Measurements from ENCODE around the gene BEX4. TPM values are rescaled to one million over a fixed set of nuclear protein-coding genes. Genes with fewer than 3 reads are reported as not detected.

The BEX4 gene
- total and polyA plus RNA-seq, 2 of the 8 experiments (the other 6 are each of a cell fraction or from before 2014, with no cell fraction given): 27.2 to 45.1 TPM

DNA sequence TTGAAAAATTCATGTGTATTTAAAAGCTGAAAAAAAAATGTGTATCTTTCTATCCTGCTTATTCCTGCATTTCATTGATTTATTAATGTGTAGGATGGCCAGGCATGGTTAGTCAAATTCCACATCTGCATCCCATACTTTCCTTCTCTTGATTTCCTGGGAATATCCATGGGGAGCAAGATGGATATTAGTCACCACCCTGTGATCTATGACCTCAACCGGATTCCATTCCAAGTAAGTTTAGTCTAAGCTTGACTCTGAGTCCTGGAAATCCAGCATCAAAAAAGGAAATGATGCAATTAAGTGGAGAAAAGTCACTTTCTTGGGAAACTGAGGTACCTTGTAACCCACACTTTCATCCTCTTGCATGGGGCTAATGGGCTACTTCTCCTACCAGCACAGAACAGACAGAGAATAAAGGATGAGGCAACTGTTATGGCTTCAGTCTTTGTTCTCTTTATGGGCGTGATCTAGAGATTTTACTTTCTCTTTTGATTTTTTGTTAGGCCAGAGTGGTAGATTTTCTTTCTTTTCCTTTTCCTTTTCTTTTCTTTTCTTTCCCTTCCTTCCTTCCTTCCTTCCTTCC, 17.1 kb upstream of the BEX4 start:
- CTCF ChIA-PET (ENCODE audit: partially characterized antibody): no interaction called here
- TF ChIP-seq POLR2A (IDR thresholded peaks at IDR 0.05; ENCODE audit: control extremely low read depth in 1 of 2, low read depth in 2 of 2, low read length in 2 of 2) (no peak), ASH2L (IDR thresholded peaks at IDR 0.05; ENCODE audit: low read length) (no peak), SP2 (IDR thresholded peaks at IDR 0.05; ENCODE audit: low read length) (no peak), TAF1 (IDR thresholded peaks at IDR 0.05; ENCODE audit: low read depth, low read length) (no peak), BCL11A (IDR thresholded peaks at IDR 0.05; ENCODE audit: low read depth in 2 of 2, low read length in 2 of 2) (no peak), RNF2 (IDR thresholded peaks at IDR 0.05; ENCODE audit: borderline replicate concordance, low read depth, low read length, missing control alignments, poor library complexity, severe bottlenecking) (no peak), RFX5 (IDR thresholded peaks at IDR 0.05; ENCODE audit: borderline replicate concordance, low read depth, low read length) (no peak), NRF1 (IDR thresholded peaks at IDR 0.05; ENCODE audit: low read depth, low read length) (no peak), RBBP5 (IDR thresholded peaks at IDR 0.05; ENCODE audit: borderline replicate concordance, low read depth, low read length) (no peak), BACH1 (IDR thresholded peaks at IDR 0.05; ENCODE audit: low read length) (no peak), CTBP2 (IDR thresholded peaks at IDR 0.05; ENCODE audit: borderline replicate concordance, insufficient read depth, insufficient read length, low read length) (no peak), SRF (IDR thresholded peaks at IDR 0.05; ENCODE audit: low read depth, low read length) (no peak), RAD21 (IDR thresholded peaks at IDR 0.05 in 1 of 2, conservative IDR thresholded peaks at IDR 0.05 in 1 of 2; ENCODE audit: low read depth in 2 of 2, low read length in 2 of 2) (no peak), GTF2F1 (IDR thresholded peaks at IDR 0.05; ENCODE audit: borderline replicate concordance, low read depth, low read length) (no peak), CBX5 (IDR thresholded peaks at IDR 0.05; ENCODE audit: low read depth, low read length) (no peak)

More for the DNA sequence above, 17.1 kb upstream of the BEX4 start:
- H2BK20ac ChIP-seq (ENCODE audit: low read length): no peak overlapping the region
- no peaks in the 10 kb centered on the region for H3K79me2 ChIP-seq (ENCODE audit: control insufficient read depth in 1 of 2, insufficient read depth in 2 of 2, low read length in 2 of 2)
- H3K56ac ChIP-seq (replicated peaks; ENCODE audit: insufficient read length, low read depth, low read length): no peak overlapping the region
- no peak overlapping the region for H2BK12ac ChIP-seq (ENCODE audit: low read depth, low read length)
- no peak overlapping the region for H2AK5ac ChIP-seq (ENCODE audit: low read depth, low read length)
- no peak for DNase-seq (ENCODE audit: low read depth in 1 of 2, low spot score in 2 of 2)
- 100% methylated on average over 2 of the region's 2 CpGs; no CpG with 5 or more reads in 1 of the 2 experiments for WGBS, 2 experiments (ENCODE audit: extremely low coverage in 1 of 2, insufficient coverage in 1 of 2, insufficient read length in 1 of 2, insufficient replicate concordance in 2 of 2, low coverage in 1 of 2, low lambda C conversion rate in 2 of 2, missing lambda C conversion rate in 1 of 2)
- H3K4ac ChIP-seq (replicated peaks; ENCODE audit: insufficient read length, low read depth, low read length): no peak overlapping the region
- no peak overlapping the region for H4K5ac ChIP-seq (ENCODE audit: insufficient read length, low read depth, low read length)
- H4K20me1 ChIP-seq (replicated peaks in 1 of 2; ENCODE audit: control insufficient read depth in 1 of 2, insufficient read depth in 2 of 2, low read length in 2 of 2): no peaks in the 10 kb centered on the region
- H2BK5ac ChIP-seq (ENCODE audit: low read depth, low read length): no peak overlapping the region
- H3K9me3 ChIP-seq (ENCODE audit: insufficient read depth in 2 of 2, low read depth in 1 of 2, low read length in 1 of 2): no peaks in the 10 kb centered on the region
- peak; percentile 24 for FAIRE-seq
- no peaks in the 10 kb centered on the region for H3K36me3 ChIP-seq (ENCODE audit: control insufficient read depth in 2 of 4, insufficient read depth in 4 of 4, low read length in 3 of 4)
- H3K4me3 ChIP-seq (ENCODE audit: extremely low read depth in 1 of 4, insufficient read depth in 2 of 4, low read depth in 3 of 4, low read length in 4 of 4): no peak overlapping the region
- no peak overlapping the region for H2BK15ac ChIP-seq (ENCODE audit: low read length)
- H3K23me2 ChIP-seq (ENCODE audit: low read depth, low read length): no peaks in the 10 kb centered on the region
- H3K27me3 ChIP-seq (replicated peaks in 1 of 4; ENCODE audit: control insufficient read depth in 3 of 4, extremely low read depth in 1 of 4, insufficient read depth in 3 of 4, low read length in 3 of 4): no peaks in the 10 kb centered on the region
- POLR2A ChIA-PET (ENCODE audit: partially characterized antibody): no interaction called here
- H3K23ac ChIP-seq (ENCODE audit: insufficient read length): no peak overlapping the region
- no peaks in the 10 kb centered on the region for H3K79me1 ChIP-seq (ENCODE audit: low read depth, low read length)
- no peak overlapping the region for H2BK120ac ChIP-seq (replicated peaks; ENCODE audit: low read depth, low read length)
- H3K14ac ChIP-seq (ENCODE audit: insufficient read length): no peak overlapping the region
- no peak overlapping the region for H2AFZ ChIP-seq (ENCODE audit: low read length)
- H3K27ac ChIP-seq (ENCODE audit: low read depth, low read length): no peak overlapping the region
- H3K18ac ChIP-seq (ENCODE audit: extremely low read depth, low read length): no peak overlapping the region
- no peaks in the 10 kb centered on the region for H3K4me1 ChIP-seq (replicated peaks in 1 of 4; ENCODE audit: control insufficient read depth in 3 of 4, insufficient read depth in 4 of 4, low read length in 3 of 4)
- no peak overlapping the region for H3K4me2 ChIP-seq (ENCODE audit: insufficient read depth in 1 of 2, low read depth in 2 of 2, low read length in 2 of 2)
- H3K9ac ChIP-seq (replicated peaks in 1 of 4; ENCODE audit: extremely low read depth in 1 of 4, low read depth in 3 of 4, low read length in 3 of 4): no peak overlapping the region
- no peak overlapping the region for H4K91ac ChIP-seq (replicated peaks; ENCODE audit: insufficient read length, low read length)
- H4K8ac ChIP-seq (ENCODE audit: extremely low read depth, insufficient read depth, low read length): no peak overlapping the region

Measured in H1 (cell line).